Gastroesophageal sphincter (tissue), 4 donors: ENCODE results near the gene CYTH1. TPM values are rescaled to one million over a fixed set of nuclear protein-coding genes. Genes with fewer than 3 reads are reported as not detected.

Experiments
- ATAC-seq: fragments of 150-250 bp; one replicate; pipeline ENCODE4 v1.9.1; 2016; ENCODE audit warnings: mild to moderate bottlenecking, moderate library complexity
- H3K27ac ChIP-seq, 4 donors: fragments of 200-600 bp; sonication (generic) in 3 of 4; 1 replicate in 3 of 4; 2 replicates in 1 of 4; pipeline ENCODE4 v1.5.1; 2016 to 2019
- H3K27me3 ChIP-seq: fragments of 200-600 bp; sonication (generic); one replicate; pipeline ENCODE4 v1.5.1; 2019
- H3K36me3 ChIP-seq, 2 donors: fragments of 200-600 bp; sonication (generic); one replicate each; pipeline ENCODE4 v1.5.1; 2019; ENCODE audit warnings: control low read depth in 1 of 2
- H3K4me1 ChIP-seq, 3 donors: fragments of 200-600 bp; sonication (generic); 1 replicate in 2 of 3; 2 replicates in 1 of 3; pipeline ENCODE4 v1.5.1; 2016 to 2019; ENCODE audit warnings: control low read depth in 2 of 3
- H3K4me3 ChIP-seq, 2 donors: fragments of 200-600 bp; sonication (generic); one replicate each; pipeline ENCODE4 v1.5.1; 2019; ENCODE audit warnings: mild to moderate bottlenecking in 1 of 2, moderate library complexity in 1 of 2
- H3K9me3 ChIP-seq, 3 donors: fragments of 200-600 bp; sonication (generic); one replicate each; pipeline ENCODE4 v1.5.1; 2017 to 2019; ENCODE audit warnings: control low read depth in 2 of 3
- CTCF ChIP-seq, 4 experiments: fragments of 200-600 bp in 2 of 4; fragments of 450-650 bp in 2 of 4; sonication (generic) in 1 of 4; IDR thresholded peaks; one replicate each; pipeline ENCODE4 v1.5.1; 2017 to 2019; ENCODE audit warnings: antibody characterized with exemption in 4 of 4, mild to moderate bottlenecking in 2 of 4, moderate library complexity in 2 of 4
- EP300 ChIP-seq: sonication (generic); formaldehyde crosslinking; IDR thresholded peaks from one replicate; pipeline ENCODE4 v1.6.1; 2017; ENCODE audit warnings: antibody characterized with exemption, mild to moderate bottlenecking
- POLR2A ChIP-seq, 2 donors: fragments of 450-650 bp; IDR thresholded peaks; one replicate each; pipeline ENCODE4 v1.6.1; 2017; ENCODE audit warnings: antibody characterized with exemption in 2 of 2, mild to moderate bottlenecking in 2 of 2, moderate library complexity in 1 of 2
- POLR2AphosphoS5 ChIP-seq: sonication (generic); formaldehyde crosslinking; IDR thresholded peaks from one replicate; pipeline ENCODE4 v1.6.1; 2017; ENCODE audit warnings: antibody characterized with exemption
- WGBS, 2 donors: methylation state at CpG; one replicate each; pipeline ENCODE4 v1.1.5; 2018; ENCODE audit warnings: low coverage in 1 of 2; 5-methylcytosine and 5-hydroxymethylcytosine counted together
- total RNA-seq, 4 donors: library from RNA; depleted of rRNA; stranded (reverse); fragments of >200 nt; gene quantifications; one replicate each; pipeline ENCODE4 v1.1.0, GENCODE V29; 2016

Gene CYTH1
- total RNA-seq, 4 donors from 2014 or later, result 26.9 to 38.0 (median 31.0) TPM

DNA sequence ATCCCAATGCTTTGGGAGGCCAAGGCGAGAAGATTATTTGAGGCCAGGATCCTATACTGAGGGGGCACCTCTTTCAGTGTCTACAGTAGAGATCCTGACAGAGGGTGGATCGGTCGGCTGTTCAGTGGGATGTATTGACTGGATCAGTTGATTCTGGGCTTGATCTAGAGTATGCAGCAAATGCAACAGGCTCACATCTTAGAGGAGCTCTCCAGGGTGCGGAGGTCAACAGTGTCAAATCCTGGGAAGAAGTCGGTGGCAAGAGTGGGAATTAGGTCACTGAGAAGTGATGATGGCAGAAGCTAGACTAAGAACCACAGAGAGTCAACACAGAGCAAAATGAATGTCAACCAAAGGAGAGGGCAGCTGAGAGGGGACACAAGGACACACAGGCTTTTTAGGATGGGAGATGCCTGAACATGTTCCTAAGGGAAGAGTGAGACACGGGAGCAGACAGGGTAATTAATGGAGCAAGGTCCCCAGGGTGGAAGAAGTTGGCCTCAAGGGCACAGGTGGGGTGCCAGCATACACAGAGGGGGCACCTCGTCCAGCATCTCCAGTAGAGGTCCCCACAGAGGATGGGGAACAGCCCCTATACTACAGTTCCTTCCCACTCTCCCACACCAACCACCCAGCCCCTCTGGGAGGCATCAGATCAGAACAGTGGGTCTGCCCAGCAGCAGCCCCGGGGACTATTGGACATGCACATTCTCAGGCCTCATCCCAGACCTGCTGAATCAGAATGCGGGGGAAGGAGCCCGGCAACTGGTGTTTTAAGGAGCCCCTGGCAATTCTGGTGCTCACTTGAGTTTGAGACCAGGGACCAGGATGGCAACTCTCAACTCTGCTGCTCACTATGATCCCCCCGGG is 10.0 kb upstream of the CYTH1 start:
- Histone ChIP-seq H3K27me3 (no peaks in the 10 kb centered on the region), H3K4me3 (no peak overlapping the region), H3K9me3 (no peaks in the 10 kb centered on the region), H3K4me1 (peaks cover 0 to 43% (median 30%) of the 10 kb centered on the region in 3 donors), H3K27ac (peak overlapping the region in 3 of 4 donors; percentile 54 to 71 (median 54)), H3K36me3 (peaks cover 0 to 47% of the 10 kb centered on the region in 2 donors)
- no peak for TF ChIP-seq POLR2AphosphoS5
- no peak for TF ChIP-seq CTCF (IDR thresholded peaks at IDR 0.05)
- no peak for TF ChIP-seq POLR2A (IDR thresholded peaks at IDR 0.05)
- TF ChIP-seq EP300, result no peak
- no peak for ATAC-seq
- 72 to 91% methylated on average over 4 to 5 of the region's 11 CpGs for WGBS, 2 donors

DNA sequence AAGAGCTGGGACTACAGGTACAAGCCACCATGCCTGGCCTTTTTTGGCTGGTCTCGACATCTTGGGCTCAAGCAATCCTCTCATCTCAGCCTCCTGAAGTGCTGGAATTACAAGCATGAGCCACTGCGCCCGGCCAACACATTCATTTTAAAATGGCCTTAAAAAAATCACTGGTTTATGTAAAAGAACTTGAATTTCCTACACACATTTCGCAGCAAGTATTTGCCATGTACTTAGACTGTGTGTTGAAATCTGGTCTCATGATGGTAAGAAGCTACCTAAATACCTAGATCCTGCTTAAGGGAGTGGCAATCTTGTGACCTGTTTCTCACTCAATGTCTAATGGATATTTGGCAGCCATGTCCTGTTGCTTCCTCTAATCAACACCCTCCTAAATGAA is 8.5 kb upstream of the CYTH1 start:
- Histone ChIP-seq H3K27me3 (no peaks in the 10 kb centered on the region), H3K9me3 (no peaks in the 10 kb centered on the region), H3K36me3 (peaks cover 0 to 32% of the 10 kb centered on the region in 2 donors), H3K4me3 (no peak overlapping the region), H3K27ac (peak overlapping the region in 3 of 4 donors; percentile 57 to 73 (median 71)), H3K4me1 (peaks cover 0 to 49% (median 30%) of the 10 kb centered on the region in 3 donors)
- ATAC-seq, result no peak
- WGBS, 2 donors, result 67 to 88% methylated on average over 4 of the region's 4 CpGs
- TF ChIP-seq CTCF (IDR thresholded peaks at IDR 0.05), result no peak
- no peak for TF ChIP-seq POLR2A (IDR thresholded peaks at IDR 0.05)
- no peak for TF ChIP-seq POLR2AphosphoS5
- TF ChIP-seq EP300, result no peak

- Histone ChIP-seq H3K4me1 (peaks cover 0 to 56% (median 30%) of the 10 kb centered on the region in 3 donors), H3K4me3 (no peak overlapping the region), H3K27ac (peak overlapping the region; percentile 2 to 73 (median 70)), H3K27me3 (no peaks in the 10 kb centered on the region), H3K9me3 (no peaks in the 10 kb centered on the region), H3K36me3 (peaks cover 0 to 24% of the 10 kb centered on the region in 2 donors)
- ATAC-seq, result peak; percentile 77
- 21 to 26% methylated on average over 13 to 14 of the region's 14 CpGs for WGBS, 2 donors
- peak; percentile 39 for TF ChIP-seq POLR2AphosphoS5
- no peak for TF ChIP-seq CTCF (IDR thresholded peaks at IDR 0.05)
These were observed 7.6 kb upstream of the CYTH1 start for GRCh38 chr17:78789663-78790181.

DNA sequence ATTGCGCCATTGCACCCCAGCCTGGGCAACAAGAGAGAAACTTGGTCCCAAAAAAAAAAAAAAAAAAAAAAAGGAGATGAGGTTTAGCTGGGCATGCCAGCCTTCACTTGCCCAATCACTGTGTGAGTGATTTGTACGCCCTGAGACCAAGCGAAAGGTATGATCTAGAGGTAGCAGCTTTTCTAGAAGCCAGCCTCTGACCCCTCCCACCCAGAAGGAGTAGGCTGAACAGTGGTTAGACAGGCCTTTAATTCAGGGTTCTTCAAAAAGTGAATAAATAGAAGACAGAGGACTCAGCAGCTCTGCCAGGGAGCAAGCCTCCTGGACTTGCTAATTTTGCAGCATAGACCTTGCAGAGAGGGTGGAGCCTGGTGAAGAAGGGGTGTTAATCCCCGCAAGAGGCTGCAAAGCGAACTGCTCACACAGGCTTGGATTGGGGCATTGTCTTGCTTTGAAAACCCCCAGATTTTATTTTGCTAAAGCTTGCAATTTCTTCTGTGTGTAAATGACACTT is 7.1 kb upstream of the CYTH1 start:
- Histone ChIP-seq H3K4me1 (peaks cover 0 to 59% (median 30%) of the 10 kb centered on the region in 3 donors), H3K27ac (peak overlapping the region; percentile 2 to 73 (median 70)), H3K36me3 (peaks cover 0 to 18% of the 10 kb centered on the region in 2 donors), H3K4me3 (no peak overlapping the region), H3K9me3 (no peaks in the 10 kb centered on the region), H3K27me3 (no peaks in the 10 kb centered on the region)
- 17 to 64% methylated on average over 2 to 5 of the region's 5 CpGs for WGBS, 2 donors
- TF ChIP-seq POLR2A (IDR thresholded peaks at IDR 0.05) (no peak), POLR2AphosphoS5 (no peak), CTCF (IDR thresholded peaks at IDR 0.05) (no peak), EP300 (no peak)
- ATAC-seq, result peak; percentile 17
